Endodermal cell (in vitro differentiated cells): ENCODE measurements around the gene SLIT3. TPM values are rescaled to one million over a fixed set of nuclear protein-coding genes. Genes with fewer than 3 reads are reported as not detected.

Experiments
- DNase-seq: peaks from one replicate; pipeline ENCODE4 v3.0.0-alpha.2; 2017
- H3K27ac ChIP-seq: 2 replicates; pipeline ENCODE4 v1.5.1; 2013; ENCODE audit warnings: mild to moderate bottlenecking, low read depth, low read length, moderate library complexity
- H3K27me3 ChIP-seq: 2 replicates; pipeline ENCODE4 v1.6.1; 2013; ENCODE audit warnings: mild to moderate bottlenecking, low read length, moderate library complexity; ENCODE audit not compliant: insufficient read depth, control insufficient read depth, poor library complexity, severe bottlenecking
- H3K36me3 ChIP-seq: 2 replicates; pipeline ENCODE4 v1.7.0; 2013; ENCODE audit warnings: mild to moderate bottlenecking, low read length, moderate library complexity; ENCODE audit not compliant: control insufficient read depth, insufficient read depth
- H3K4me1 ChIP-seq: one replicate; pipeline ENCODE4 v1.7.0; 2013; ENCODE audit warnings: low read length; ENCODE audit not compliant: control insufficient read depth, insufficient read depth
- H3K4me3 ChIP-seq: 2 replicates; pipeline ENCODE4 v1.5.1; 2013; ENCODE audit warnings: mild to moderate bottlenecking, low read length, moderate library complexity
- H3K9ac ChIP-seq: 2 replicates; pipeline ENCODE4 v1.6.1; 2013; ENCODE audit warnings: mild to moderate bottlenecking, low read length, moderate library complexity; ENCODE audit not compliant: poor library complexity, severe bottlenecking; ENCODE audit errors: extremely low read depth
- H3K9me3 ChIP-seq: 2 replicates; pipeline ENCODE4 v1.6.1; 2013; ENCODE audit warnings: mild to moderate bottlenecking, low read length, moderate library complexity; ENCODE audit not compliant: control insufficient read depth
- H3K27ac Mint-ChIP-seq: 2 replicates; pipeline ENCODE4 v1.8.0; 2020; ENCODE audit warnings: mixed read lengths
- H3K27me3 Mint-ChIP-seq: 2 replicates; pipeline ENCODE4 v1.8.0; 2021; ENCODE audit warnings: mild to moderate bottlenecking, mixed read lengths; ENCODE audit not compliant: insufficient read depth
- H3K36me3 Mint-ChIP-seq: 2 replicates; pipeline ENCODE4 v1.8.0; 2020; ENCODE audit warnings: low read depth, mixed read lengths
- H3K4me1 Mint-ChIP-seq: 2 replicates; pipeline ENCODE4 v1.8.0; 2020; ENCODE audit warnings: mixed read lengths
- H3K4me3 Mint-ChIP-seq: 2 replicates; pipeline ENCODE4 v1.8.0; 2020; ENCODE audit warnings: mild to moderate bottlenecking, moderate library complexity, mixed read lengths
- H3K9me3 Mint-ChIP-seq: 2 replicates; pipeline ENCODE4 v1.8.0; 2020; ENCODE audit warnings: mild to moderate bottlenecking, mixed read lengths
- WGBS, 2 experiments: methylation state at CpG; one replicate each; pipeline versions ENCODE4 v1.1.5 to v1.1.7; 2013; ENCODE audit warnings: missing lambda C conversion rate in 2 of 2, mixed read lengths in 1 of 2; ENCODE audit not compliant: insufficient coverage in 1 of 2, insufficient read length in 1 of 2; 5-methylcytosine and 5-hydroxymethylcytosine counted together
- total RNA-seq, 2 donors: library from RNA; stranded (reverse); fragmentation: NEBNext Ultra II Directional in 1 of 2; extraction: Animal tissue kit (Norgen Biotek cat#: 25700) in 1 of 2; gene quantifications; 2 replicates in 1 of 2; 3 replicates in 1 of 2; pipeline ENCODE4 v1.2.1, GENCODE V29; 2021
- TF ChIP-seq, protein P1 (sequence below): fragments of 200-600 bp; sonication (generic); conservative IDR thresholded peaks from 2 replicates; pipeline ENCODE4 v1.5.0; 2021; ENCODE audit warnings: antibody characterized with exemption, mild to moderate bottlenecking

Gene SLIT3
- total RNA-seq, 2 donors from 2014 or later: 2.5 to 3.4 TPM

DNA sequence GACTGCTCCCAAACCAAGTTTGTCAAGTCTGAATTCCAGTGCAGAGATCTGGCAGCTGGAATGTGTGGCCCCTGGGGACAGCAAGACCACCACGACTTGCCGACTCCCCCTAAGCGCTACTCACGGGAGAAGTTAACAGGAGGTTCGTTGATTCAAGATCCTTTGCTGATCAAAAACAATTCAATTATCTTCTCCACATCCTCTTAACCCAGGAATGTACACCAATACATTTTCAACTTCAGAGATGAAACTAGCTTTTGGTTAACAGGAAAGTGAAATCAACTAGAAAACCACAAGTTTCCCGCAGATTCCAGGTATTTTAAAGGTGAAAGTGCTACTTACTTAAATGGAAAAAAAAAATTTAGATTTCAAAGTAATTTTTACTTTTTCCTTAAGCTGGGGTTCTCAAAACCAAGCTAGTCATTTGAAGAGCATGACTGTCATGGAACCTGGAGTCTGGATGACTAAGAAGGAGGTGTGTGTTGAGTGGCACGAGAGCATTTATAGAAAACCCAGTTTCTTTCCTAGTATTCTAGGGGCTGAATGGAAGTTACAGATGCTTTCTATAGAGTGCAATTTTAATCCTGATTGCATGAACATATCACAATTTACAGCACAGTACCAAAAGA lies 464.2 kb downstream of the SLIT3 start:
- Mint-ChIP-seq H3K4me1 (peaks cover 10% of the 10 kb centered on the region), H3K27me3 (peaks cover 63% of the 10 kb centered on the region), H3K36me3 (no peaks in the 10 kb centered on the region), H3K4me3 (no peak overlapping the region), H3K27ac (no peak overlapping the region), H3K9me3 (no peaks in the 10 kb centered on the region)
- Histone ChIP-seq H3K4me3 (no peak overlapping the region), H3K36me3 (no peaks in the 10 kb centered on the region), H3K27me3 (peaks cover 49% of the 10 kb centered on the region), H3K4me1 (peaks cover 13% of the 10 kb centered on the region), H3K27ac (no peak overlapping the region), H3K9ac (no peak overlapping the region), H3K9me3 (no peaks in the 10 kb centered on the region)
- WGBS, 2 experiments: 93 to 100% methylated on average over 1 to 7 of the region's 7 CpGs
- TF ChIP-seq, protein P1, sequence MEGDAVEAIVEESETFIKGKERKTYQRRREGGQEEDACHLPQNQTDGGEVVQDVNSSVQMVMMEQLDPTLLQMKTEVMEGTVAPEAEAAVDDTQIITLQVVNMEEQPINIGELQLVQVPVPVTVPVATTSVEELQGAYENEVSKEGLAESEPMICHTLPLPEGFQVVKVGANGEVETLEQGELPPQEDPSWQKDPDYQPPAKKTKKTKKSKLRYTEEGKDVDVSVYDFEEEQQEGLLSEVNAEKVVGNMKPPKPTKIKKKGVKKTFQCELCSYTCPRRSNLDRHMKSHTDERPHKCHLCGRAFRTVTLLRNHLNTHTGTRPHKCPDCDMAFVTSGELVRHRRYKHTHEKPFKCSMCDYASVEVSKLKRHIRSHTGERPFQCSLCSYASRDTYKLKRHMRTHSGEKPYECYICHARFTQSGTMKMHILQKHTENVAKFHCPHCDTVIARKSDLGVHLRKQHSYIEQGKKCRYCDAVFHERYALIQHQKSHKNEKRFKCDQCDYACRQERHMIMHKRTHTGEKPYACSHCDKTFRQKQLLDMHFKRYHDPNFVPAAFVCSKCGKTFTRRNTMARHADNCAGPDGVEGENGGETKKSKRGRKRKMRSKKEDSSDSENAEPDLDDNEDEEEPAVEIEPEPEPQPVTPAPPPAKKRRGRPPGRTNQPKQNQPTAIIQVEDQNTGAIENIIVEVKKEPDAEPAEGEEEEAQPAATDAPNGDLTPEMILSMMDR: no peak
- no peak for DNase-seq

DNA sequence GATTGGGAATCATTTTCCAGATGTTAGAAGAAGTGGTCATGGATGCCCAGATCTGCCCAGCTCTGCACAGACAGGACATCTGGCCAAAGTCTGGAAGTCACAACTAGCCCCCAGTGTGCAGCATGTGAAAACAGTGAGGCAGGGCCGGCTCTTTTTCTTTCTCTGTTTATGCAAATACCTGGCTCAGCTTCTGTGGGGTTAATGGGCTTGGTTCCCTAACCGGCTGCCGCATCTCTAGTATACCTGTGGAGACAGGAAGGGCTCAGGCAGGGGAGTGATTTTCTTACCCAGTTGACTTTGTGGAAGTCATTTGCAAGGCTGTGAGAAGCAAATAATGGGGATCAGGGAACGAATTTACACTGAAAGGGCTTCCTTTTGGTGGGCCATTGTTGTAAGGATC lies 467.0 kb downstream of the SLIT3 start:
- Histone ChIP-seq H3K9ac (no peak overlapping the region), H3K36me3 (no peaks in the 10 kb centered on the region), H3K27ac (no peak overlapping the region), H3K4me1 (peaks cover 13% of the 10 kb centered on the region), H3K4me3 (no peak overlapping the region), H3K27me3 (peaks cover 28% of the 10 kb centered on the region), H3K9me3 (no peaks in the 10 kb centered on the region)
- H3K4me1 Mint-ChIP-seq: peaks cover 10% of the 10 kb centered on the region
- TF ChIP-seq, protein P1: no peak
- DNase-seq: peak; percentile 81
- H3K9me3 Mint-ChIP-seq: no peaks in the 10 kb centered on the region
- H3K4me3 Mint-ChIP-seq: no peak overlapping the region
- 16 to 28% methylated on average over 4 of the region's 4 CpGs for whole genome bisulfite sequencing, 2 experiments
- no peaks in the 10 kb centered on the region for H3K36me3 Mint-ChIP-seq
- peaks cover 52% of the 10 kb centered on the region for H3K27me3 Mint-ChIP-seq
- peak overlapping the region; percentile 0 for H3K27ac Mint-ChIP-seq

DNA sequence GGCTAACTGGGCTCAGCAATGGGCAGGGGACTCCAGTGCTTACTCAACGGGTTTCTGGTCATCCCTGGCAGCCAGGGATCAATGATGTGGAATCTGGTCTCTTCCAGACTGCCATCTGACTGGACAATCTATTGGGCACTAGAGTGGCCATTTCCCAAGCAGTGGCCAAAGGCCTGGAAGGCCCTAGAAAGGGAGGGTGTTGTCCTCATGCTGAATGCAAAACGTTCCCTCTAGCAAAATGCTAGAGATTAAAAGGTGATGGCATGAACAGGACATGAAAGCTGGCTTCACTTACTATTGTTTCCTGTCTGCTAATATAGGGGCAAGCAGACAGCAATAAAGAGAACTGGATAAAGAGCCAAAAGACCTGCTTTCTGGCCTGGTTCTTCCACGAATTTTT lies 467.6 kb downstream of the SLIT3 start:
- WGBS, 2 experiments: 39 to 54% methylated on average over 3 of the region's 3 CpGs
- Histone ChIP-seq H3K27me3 (peaks cover 22% of the 10 kb centered on the region), H3K27ac (no peak overlapping the region), H3K36me3 (no peaks in the 10 kb centered on the region), H3K9ac (no peak overlapping the region), H3K9me3 (no peaks in the 10 kb centered on the region), H3K4me3 (no peak overlapping the region), H3K4me1 (peaks cover 13% of the 10 kb centered on the region)
- Mint-ChIP-seq H3K4me1 (peaks cover 10% of the 10 kb centered on the region), H3K36me3 (no peaks in the 10 kb centered on the region), H3K4me3 (no peak overlapping the region), H3K27me3 (peaks cover 47% of the 10 kb centered on the region), H3K27ac (peak overlapping the region; percentile 54), H3K9me3 (no peaks in the 10 kb centered on the region)
- TF ChIP-seq, protein P1: no peak
- no peak for DNase-seq
